ENCODE data around the gene ULK4.
"Not testable (repeated sequence)": the region's sequence is repeated elsewhere in the genome, so short reads cannot be mapped to it uniquely, and the experiment has no call there.

Gene ULK4

DNA sequence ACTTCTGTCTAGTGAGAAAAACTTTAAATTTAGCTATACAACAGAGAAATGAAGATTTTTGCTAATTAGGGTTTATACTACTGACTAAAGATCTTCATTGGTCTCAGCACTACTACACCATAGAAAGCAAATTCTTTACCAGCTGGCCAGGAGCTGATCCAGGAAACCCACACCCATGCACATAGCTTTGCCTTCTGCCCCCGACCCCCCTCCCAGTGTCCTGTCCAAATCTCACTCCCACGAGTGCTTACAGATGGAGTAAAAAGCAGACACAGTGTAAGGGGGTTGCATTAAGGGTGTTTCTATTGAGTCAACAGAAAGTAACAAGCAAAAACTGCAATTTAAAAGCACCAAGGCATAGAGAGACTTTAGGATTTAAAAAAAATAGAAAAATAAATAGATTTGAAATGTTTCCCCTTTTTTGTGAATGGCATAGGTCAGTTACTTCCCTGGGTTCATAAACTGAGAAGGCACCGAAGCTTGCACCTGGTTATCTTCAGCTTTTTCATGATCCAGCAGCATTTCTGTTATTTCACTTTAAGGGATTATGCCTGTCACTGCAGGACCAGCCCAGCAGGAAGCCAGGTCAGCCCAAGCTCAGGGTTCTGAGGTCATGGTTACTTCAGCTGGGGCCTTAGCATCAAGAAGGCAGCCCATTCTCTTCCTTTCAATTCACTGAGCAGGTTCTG lies 638.3 kb downstream of the ULK4 start:
- in situ Hi-C loops (cut with MboI; ENCODE audit: low sequenced_read_pairs): no loop called here

DNA sequence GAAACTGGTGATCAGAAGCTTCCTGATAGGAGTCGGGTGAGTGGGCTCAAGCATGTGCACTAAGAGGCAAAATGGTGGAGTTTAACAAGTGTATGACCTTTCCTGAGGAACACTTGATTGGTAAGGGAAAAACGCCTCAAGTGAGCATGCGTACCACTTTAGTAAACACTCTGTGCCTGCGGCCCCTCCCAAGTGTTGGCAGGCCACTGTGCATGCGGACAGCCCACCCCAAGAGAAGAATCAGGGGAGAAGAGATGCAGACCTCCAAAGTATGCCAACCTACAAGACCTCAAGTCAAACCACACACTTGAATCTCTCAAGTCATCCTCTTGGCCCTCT lies 640.3 kb downstream of the ULK4 start:
- in situ Hi-C loops (cut with MboI; ENCODE audit: low sequenced_read_pairs): no loop called here

DNA sequence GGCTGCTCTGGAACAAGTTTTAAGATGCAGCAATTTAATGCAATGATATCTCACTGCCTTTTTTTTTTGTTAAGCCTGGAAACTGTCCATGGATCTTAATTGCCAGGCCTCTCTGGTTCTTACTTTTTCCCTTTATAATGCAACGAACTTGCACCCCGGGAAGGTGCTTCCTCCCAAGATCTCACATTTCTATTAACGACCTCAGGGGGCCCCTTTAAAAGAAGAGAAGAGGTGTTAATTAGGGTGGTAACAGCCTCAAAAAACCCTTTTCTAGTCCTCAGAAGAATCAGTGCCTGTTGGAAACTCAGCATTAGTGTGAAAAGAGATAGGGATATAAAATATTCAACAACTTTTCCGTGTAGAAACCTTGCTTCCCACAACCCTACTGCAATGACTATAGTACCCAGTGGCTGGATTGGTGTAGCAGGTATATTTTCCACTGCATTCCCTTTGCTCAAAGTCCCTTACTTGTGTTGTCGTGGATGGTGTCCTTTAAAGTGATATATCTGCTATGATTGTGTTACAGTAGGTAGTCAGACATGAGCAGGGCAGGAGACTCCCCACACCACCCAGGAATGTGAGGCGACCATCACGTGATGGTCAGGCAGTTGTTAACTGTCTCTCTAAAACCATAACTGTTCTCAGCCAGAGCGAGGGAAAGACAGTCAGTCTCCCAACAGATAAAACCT lies 640.8 kb downstream of the ULK4 start:
- in situ Hi-C loops (cut with MboI; ENCODE audit: low sequenced_read_pairs): no loop called here

DNA sequence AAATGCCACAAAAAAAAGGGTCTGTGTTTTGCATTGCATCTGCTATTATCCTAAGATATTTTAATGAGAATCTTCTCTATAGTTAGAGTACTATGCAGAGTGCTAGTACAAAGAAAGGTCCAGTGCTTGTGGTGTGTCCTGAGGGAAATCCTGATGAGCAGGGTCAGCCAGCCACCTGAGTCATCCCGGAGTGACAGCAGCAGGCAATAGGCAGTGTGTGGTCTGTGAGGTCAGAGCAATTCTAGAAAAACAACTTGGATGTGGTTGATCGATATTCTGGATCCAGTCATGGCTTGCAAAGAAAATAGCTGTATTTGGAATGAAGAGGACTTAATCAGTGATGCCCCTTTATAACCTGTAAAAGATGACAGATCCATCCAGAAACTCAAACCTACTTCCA lies 643.4 kb downstream of the ULK4 start:
- in situ Hi-C loops (cut with MboI; ENCODE audit: low sequenced_read_pairs): no loop called here

DNA sequence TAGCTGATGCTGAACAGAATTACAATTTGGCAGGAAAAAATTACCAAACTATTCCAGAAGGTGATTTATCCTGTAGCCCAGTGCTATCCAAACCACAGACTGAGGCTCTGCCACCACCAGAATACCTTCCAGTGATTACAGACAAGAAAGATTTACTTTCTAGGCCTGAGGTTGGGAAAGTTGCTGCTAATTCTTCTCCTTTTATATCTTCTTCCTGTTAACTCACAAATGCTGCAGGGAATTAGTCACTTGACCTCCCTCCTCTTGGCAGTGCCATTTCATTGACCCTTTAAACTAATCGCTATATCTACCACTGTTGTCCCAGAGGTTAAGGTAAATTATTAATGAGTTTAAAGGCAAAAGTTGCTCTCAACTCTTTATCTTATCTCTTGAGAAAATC lies 644.2 kb downstream of the ULK4 start:
- in situ Hi-C loops (cut with MboI; ENCODE audit: low sequenced_read_pairs): no loop called here

DNA sequence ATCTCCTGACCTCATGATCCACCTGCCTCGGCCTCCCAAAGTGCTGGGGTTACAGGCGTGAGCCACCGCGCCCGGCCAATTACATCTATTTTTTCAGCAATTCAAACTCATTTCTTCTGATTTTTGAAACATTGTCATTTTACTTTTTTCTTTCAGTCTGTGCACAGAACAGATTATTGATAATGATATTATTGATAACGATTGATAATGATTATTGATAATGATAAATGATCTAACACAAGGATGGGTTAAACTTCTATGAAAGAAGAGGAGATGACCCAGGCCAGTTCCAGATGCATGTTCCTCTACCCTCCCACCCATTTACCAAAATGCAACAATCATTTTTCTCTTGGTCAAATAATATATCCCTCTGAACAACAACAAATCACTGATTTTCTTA lies 644.6 kb downstream of the ULK4 start:
- in situ Hi-C loops (cut with MboI; ENCODE audit: low sequenced_read_pairs): no loop called here

DNA sequence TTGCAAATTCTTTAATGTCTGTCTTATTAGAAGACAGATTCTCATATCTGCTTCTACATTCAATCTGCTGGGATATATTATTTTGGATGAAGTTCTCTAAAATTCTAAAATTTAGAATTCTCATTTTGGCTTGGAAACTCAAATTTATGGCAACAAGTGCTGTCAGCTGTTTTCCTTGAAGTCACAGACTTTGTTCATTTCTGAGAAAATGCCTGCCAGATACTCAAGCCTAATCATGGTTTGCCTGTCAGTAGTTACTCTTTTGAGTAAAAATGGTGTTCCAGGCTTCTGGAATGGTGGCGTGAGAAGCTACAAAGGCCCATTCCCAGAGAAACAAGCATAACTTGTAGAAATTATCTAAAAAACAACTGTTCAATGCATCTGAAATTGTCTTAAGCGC lies 646.8 kb downstream of the ULK4 start:
- in situ Hi-C loops (cut with MboI; ENCODE audit: low sequenced_read_pairs): no loop called here

DNA sequence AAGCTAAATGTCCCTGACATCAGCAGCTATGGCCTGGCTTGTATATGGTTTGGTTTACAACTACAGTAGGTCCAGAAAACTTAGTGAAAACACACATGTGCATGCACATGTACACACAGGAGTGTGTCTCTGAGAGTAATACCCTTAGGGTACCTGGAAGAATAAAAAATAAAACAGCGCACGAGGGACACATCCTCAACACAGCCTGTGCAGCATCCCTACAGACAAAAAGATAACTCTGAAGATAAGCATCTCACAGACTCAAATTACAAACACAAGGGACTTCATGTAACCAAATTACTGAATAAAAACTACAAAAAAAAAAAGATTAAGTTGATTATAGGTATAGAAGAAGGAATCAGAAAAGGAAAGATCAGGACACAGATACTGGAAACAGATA lies 653.8 kb downstream of the ULK4 start:
- in situ Hi-C loops (cut with MboI; ENCODE audit: low sequenced_read_pairs): no loop called here

DNA sequence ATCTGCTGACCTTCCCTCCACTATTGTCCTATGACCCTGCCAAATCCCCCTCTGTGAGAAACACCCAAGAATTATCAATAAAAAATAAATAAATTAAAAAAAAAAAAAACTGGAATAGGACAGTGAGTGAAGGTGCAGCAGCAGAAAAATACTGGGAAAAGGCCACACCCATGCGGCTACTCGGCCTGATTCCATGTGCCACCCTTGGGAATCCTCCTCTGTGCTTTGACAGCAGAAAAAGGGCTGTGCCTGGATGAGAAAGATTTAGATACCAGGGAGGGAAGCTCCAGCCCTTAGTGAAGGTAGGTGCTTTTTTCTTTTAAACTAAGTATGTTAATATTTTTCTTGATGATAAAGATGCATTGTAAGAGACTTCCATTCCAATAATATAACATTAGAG lies 654.8 kb downstream of the ULK4 start:
- in situ Hi-C loops (cut with MboI; ENCODE audit: low sequenced_read_pairs): no loop called here

DNA sequence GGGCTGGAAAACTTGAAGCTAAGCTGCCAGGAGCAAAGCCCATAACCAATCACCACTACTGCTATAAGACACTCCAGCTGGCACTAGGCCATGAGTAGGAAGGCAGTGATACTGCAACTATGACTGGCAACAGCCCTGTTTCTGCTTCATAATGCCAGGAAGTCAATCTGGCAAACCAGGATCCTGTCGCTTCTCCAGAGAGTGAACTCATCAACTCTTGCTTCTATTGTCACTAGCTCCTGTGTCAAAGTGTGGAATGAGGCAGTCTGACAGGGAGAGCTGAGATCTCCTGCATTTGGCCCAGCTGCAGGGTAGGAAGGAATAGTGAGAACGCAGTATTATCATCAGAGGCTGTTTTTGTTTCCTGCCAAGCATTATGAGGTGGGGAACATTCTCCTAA lies 657.3 kb downstream of the ULK4 start:
- in situ Hi-C loops (cut with MboI; ENCODE audit: low sequenced_read_pairs): no loop called here

DNA sequence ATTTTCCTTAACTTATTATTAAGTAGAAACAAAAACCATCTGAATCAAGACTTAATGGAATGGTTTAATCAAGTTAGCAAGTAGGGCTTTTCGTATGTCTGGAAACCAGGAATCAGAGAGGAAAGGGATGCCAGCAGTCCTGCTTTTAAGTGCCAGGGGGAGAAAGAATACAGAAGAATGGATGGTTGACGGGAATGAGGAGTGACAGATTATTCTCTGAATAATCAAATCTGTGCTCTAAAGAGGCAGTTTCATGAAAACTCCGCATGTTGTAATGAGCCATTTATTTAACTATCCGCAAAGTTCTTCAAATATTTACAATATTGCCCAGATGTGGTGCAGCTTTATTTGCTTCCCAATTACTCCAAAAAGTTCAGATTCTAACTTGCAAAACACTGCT lies 659.6 kb downstream of the ULK4 start:
- in situ Hi-C loops (cut with MboI; ENCODE audit: low sequenced_read_pairs): no loop called here

DNA sequence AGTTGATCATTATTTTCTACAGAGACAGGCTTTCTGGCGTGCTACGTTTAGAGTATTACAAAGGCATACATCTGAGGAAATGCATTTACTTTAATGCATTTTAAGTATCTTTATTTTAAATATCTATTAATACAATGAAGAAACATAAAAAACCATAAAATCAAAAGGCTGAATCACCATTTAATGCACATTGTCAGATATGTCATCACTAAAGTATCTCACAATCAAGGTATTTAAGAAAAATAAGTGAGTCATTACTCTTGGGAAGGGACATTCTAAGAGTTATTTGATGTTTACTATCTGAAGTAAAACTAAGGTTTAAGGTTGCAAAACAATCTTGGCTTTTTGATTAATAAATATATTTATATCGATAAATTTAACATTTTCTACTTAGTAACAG lies 660.4 kb downstream of the ULK4 start:
- in situ Hi-C loops (cut with MboI; ENCODE audit: low sequenced_read_pairs): no loop called here

DNA sequence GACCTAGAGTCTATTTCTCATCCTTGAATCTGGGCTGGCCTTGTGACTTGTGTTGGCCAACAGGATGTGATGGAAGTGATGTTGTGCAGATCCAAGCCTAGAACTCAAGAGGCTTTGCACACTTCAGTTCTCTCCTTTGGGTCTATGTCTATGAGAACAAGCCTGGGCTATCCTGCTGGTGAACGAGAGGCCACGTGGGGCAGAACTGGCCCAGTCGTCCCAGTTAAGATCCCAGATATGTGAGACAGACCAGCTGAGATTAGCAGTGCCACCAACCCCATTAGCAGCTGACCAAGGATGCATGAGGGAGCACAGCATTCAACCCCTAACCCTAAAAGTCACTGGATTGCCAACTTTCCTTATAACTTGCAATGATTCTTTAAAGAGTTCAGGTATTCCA lies 662.9 kb downstream of the ULK4 start:
- in situ Hi-C loops (cut with MboI; ENCODE audit: low sequenced_read_pairs): no loop called here

DNA sequence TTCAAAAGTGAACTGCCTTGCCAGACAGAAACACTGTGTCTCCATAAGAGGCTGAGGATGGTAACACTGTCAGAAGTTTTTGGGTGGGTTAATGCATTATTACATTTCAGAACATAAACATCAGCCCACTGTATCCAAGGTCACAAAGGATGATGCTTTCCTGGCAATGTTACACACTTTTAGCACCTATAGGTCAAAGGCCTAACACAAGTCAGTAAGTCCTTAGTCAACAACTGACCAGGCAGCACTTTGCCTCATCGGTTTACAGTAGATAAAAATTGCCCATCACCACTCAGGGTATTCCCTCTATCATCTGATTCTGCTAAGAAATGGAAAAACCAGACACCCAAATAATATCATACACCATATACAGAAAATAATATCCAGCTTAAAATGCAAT lies 664.2 kb downstream of the ULK4 start:
- in situ Hi-C loops (cut with MboI; ENCODE audit: low sequenced_read_pairs): no loop called here

DNA sequence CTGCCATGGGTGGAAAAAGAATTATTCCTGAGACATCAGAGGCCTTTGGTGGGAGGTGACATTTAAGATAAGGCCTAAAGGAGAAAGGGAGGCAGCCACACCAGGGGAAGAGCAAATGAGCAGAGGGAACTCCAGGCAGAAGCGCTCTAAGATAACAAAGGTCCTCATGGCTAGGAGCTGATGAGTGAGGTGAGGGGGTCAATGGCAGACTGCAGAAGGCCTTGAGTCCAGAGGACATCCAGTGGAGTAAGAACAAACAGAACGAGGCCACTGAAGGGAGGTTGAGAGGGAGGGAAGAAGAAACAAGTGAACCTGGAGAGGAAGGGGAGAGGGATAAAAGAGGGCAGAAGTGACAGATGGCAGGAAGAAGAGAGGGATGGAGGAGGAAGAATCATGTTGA lies 665.3 kb downstream of the ULK4 start:
- in situ Hi-C loops (cut with MboI; ENCODE audit: low sequenced_read_pairs): no loop called here

DNA sequence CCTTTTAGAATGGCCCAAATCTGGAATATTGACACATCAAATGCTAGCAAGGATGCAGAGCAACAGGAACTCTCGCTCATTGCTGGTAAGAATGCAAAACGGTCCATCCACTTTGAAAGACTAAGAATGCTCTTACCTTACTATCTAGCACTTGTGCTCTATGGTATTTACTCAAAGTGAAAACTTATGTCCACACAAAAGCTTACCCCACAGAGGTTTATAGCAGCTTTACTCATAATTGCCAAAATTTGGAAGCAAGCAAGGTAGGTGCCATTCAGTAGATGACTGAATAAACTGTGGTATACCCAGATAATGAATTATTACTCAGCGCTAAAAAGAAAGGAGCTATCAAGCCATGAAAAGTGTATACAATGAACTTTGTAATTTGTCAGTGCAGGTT lies 666.2 kb downstream of the ULK4 start:
- in situ Hi-C loops (cut with MboI; ENCODE audit: low sequenced_read_pairs): no loop called here

DNA sequence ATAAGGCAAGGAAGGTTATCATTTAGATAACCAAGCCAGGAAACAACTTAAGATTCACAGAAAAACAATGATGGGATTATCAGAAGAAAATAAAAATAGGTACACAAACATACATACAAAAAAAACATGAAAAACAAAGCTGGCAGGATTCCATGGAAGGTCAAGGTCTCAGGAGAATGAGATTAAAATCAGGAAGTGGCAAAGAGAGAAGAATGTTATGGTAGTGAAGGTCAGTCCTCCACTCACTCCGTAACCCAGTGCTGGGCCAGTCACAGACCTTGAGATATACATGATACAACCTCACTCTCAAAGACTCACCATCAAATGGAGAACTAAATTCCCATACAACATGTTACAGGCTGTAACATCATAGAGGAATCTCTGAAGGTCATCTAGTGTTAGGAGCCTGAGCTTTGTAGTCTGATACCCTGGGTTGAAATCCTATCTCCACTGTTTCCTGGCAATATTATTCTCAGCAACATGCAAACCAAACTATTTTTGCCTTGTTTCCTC lies 668.7 kb downstream of the ULK4 start:
- in situ Hi-C loops (cut with MboI; ENCODE audit: low sequenced_read_pairs): no loop called here

DNA sequence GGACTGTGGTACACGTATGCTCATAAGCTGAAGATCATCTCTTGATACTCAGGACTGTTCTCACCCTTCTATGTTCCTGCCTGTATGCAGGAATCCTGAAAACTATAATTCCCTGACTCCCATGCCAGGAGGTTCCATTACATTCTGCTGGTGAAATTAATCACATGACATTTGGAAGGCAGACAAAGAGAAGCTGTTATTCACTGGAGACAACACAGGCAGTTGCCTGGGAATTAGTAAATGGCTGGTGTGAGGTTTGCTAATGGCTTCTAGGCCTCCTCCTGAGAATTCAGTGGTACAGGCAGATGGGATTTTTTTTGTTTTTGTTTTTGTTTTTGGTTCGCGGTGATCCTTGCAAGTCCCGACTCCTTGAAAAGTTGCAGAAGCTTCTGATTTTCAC lies 671.2 kb downstream of the ULK4 start:
- in situ Hi-C loops (cut with MboI; ENCODE audit: low sequenced_read_pairs): no loop called here

DNA sequence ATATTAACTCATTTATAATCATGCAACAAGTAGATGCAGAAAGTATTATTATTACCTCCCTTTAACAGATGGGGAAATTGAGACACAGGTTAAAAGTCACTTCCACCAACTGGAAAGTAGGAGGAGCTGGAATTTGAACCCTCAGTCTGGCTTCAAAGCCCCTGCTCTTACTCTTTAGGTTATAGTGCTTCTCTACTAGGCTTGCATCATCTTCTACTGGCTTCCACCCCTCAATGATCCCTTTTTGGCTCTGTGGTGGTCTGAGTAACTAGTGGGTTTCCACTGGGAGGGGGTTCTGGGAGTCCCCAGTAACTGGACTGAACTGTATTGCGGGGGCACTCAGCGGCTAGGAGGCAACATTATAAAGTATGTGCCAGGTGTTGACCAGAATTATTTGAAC lies 671.6 kb downstream of the ULK4 start:
- in situ Hi-C loops (cut with MboI; ENCODE audit: low sequenced_read_pairs): no loop called here

DNA sequence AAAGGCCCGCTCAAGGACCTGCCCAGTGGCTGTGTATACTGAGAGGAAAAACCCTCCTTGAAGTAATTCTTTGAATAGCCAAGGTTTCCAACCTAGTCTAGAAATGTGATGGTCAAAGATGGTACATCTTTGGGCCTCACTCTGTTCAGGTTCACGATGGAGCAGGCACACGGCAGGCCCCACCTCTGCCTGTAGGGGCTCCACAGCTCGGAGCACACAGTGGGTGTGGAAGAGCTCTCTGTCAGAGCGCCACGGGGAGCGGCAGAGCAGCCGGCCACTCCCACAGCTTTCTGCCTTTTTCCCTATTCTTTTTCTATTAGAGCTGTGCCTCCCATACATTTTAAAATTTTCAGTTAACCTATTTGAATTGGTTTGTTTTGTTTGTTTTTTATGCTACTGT lies 673.1 kb downstream of the ULK4 start:
- in situ Hi-C loops (cut with MboI; ENCODE audit: low sequenced_read_pairs): no loop called here

DNA sequence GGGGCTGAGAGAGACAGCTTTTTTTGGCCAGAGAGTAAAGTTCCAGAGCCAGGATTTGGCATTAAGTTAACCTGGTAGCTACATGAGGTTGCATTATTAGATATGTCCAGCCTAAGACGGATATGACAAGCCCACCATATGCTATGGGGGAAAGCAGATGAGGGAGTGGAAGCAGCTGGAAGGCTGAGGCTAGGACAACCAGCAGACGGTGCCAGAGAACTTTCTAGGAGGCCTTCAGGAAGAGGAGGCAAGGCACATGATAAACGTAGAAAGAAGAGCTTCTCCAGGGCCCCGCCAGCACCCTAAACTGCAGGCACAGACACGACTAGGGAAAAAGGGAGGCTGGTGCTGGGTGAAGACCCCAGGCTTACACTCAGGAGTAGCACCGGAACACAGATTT lies 675.6 kb downstream of the ULK4 start:
- in situ Hi-C loops (cut with MboI; ENCODE audit: low sequenced_read_pairs): no loop called here

DNA sequence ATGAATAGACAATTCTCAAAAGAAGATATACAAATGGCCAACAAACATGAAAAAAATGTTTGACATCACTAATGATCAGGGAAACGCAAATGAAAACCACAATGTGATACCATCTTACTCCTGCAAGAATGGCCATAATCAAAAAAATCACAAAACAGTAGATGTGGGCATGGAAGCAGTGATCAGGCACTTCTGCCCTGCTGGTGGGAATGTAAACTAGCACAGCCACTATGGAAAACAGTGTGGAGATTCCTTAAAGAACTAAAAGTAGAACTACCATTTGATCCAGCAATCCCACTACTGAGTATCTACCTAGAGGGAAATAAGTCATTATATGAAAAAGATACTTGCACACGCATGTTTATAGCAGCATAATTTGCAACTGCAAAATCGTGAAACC lies 677.0 kb downstream of the ULK4 start:
- in situ Hi-C loops (cut with MboI; ENCODE audit: low sequenced_read_pairs): not testable (repeated sequence)

All from hTERT RPE-1 (cell line).